SK-N-SH treated with all-trans-retinoic acid at 6 μM for 48 hours (cell line): Measurements from ENCODE around the gene DDN.

Experiments used
- CSRNP3 ChIP-seq: fragments of 250-450 bp; sonication (Bioruptor Pico); IDR thresholded peaks from 2 replicates; pipeline ENCODE4 v1.5.1; 2021; ENCODE audit warnings: mild to moderate bottlenecking, moderate library complexity
- ISL1 ChIP-seq: fragments of 250-450 bp; sonication (Bioruptor Pico); IDR thresholded peaks from 2 replicates; pipeline ENCODE4 v2.1.2; 2022; ENCODE audit warnings: mild to moderate bottlenecking, moderate library complexity
- PATZ1 ChIP-seq: fragments of 250-450 bp; sonication (Bioruptor Pico); IDR thresholded peaks from 2 replicates; pipeline ENCODE4 v1.8.0; 2020; ENCODE audit warnings: mild to moderate bottlenecking, moderate library complexity, borderline replicate concordance
- PPARA ChIP-seq: fragments of 250-450 bp; sonication (Bioruptor Pico); IDR thresholded peaks from 2 replicates; pipeline ENCODE4 v1.5.0; 2020; ENCODE audit warnings: mild to moderate bottlenecking, borderline replicate concordance
- RARB ChIP-seq: fragments of 250-450 bp; sonication (Bioruptor Pico); IDR thresholded peaks from 2 replicates; pipeline ENCODE4 v1.8.0; 2021; ENCODE audit warnings: mild to moderate bottlenecking, moderate library complexity
- SNAI2 ChIP-seq: fragments of 250-450 bp; sonication (Bioruptor Pico); IDR thresholded peaks from 2 replicates; pipeline ENCODE4 v1.5.0; 2020; ENCODE audit warnings: mild to moderate bottlenecking, moderate library complexity
- TOX ChIP-seq: fragments of 250-450 bp; sonication (Bioruptor Pico); IDR thresholded peaks from 2 replicates; pipeline ENCODE4 v1.8.0; 2021; ENCODE audit warnings: mild to moderate bottlenecking, moderate library complexity, borderline replicate concordance
- ZFP30 ChIP-seq: fragments of 450-650 bp; formaldehyde crosslinking; IDR thresholded peaks from 2 replicates; pipeline ENCODE4 v1.5.0; 2022; ENCODE audit warnings: mild to moderate bottlenecking, moderate library complexity
- ZNF565 ChIP-seq: fragments of 450-650 bp; formaldehyde crosslinking; conservative IDR thresholded peaks from 2 replicates; pipeline ENCODE4 v1.5.0; 2020; ENCODE audit warnings: low read depth, mild to moderate bottlenecking, moderate library complexity
- ZNF8 ChIP-seq: fragments of 450-650 bp; formaldehyde crosslinking; IDR thresholded peaks from 2 replicates; pipeline ENCODE4 v1.5.0; 2020; ENCODE audit warnings: mild to moderate bottlenecking, moderate library complexity

GRCh38 chr12:49020441-49020840, 21.3 kb upstream of the DDN start:
- no peak for TF ChIP-seq PATZ1 (CRISPR knock-in tag)
- TF ChIP-seq ZNF565 (CRISPR knock-in tag), result no peak
- no peak for TF ChIP-seq TOX (CRISPR knock-in tag)
- TF ChIP-seq PPARA (CRISPR knock-in tag), result no peak
- no peak for TF ChIP-seq SNAI2 (CRISPR knock-in tag)
- no peak for TF ChIP-seq CSRNP3 (CRISPR knock-in tag)
- no peak for TF ChIP-seq ISL1 (CRISPR knock-in tag)
- TF ChIP-seq ZFP30 (CRISPR knock-in tag), result no peak
- no peak for TF ChIP-seq ZNF8 (CRISPR knock-in tag)
- no peak for TF ChIP-seq RARB (CRISPR knock-in tag)
